ENCODE data around the gene CSTB. TPM values are rescaled to one million over a fixed set of nuclear protein-coding genes. Genes with fewer than 3 reads are reported as not detected.
A peak's percentile ranks its signal among the peaks of the same experiment; 100 is the strongest.

The CSTB gene
- total RNA-seq, 1 donor from 2014 or later: 7.1 TPM

- H3K27ac Mint-ChIP-seq: peak overlapping the region; percentile 67
Measured at GRCh38 chr21:43786300-43786806, 10.2 kb upstream of the CSTB start.

GRCh38 chr21:43785134-43785533 lies 9.0 kb upstream of the CSTB start:
- Histone ChIP-seq H3K4me3 (no peak overlapping the region), H3K79me2 (ENCODE audit: low read depth) (peaks cover 8% of the 10 kb centered on the region), H3K27me3 (no peaks in the 10 kb centered on the region), H2AFZ (replicated peaks) (no peak overlapping the region), H3K27ac (no peak overlapping the region), H4K20me1 (ENCODE audit: low read depth) (peaks cover 4% of the 10 kb centered on the region), H3K36me3 (no peaks in the 10 kb centered on the region), H3K9ac (no peak overlapping the region), H3K4me2 (no peak overlapping the region), H3K4me1 (peaks cover 1% of the 10 kb centered on the region), H3F3A (ENCODE audit: low read depth) (no peaks in the 10 kb centered on the region), H3K9me3 (ENCODE audit: low read depth) (no peaks in the 10 kb centered on the region)
- no peak overlapping the region for H3K27ac Mint-ChIP-seq
- peaks cover 3% of the 10 kb centered on the region for H3K4me1 Mint-ChIP-seq
- no peak overlapping the region for H3K4me3 Mint-ChIP-seq
- peaks cover 4% of the 10 kb centered on the region for H3K9me3 Mint-ChIP-seq
- H3K27me3 Mint-ChIP-seq (ENCODE audit: insufficient read depth, low read depth): peaks cover 8% of the 10 kb centered on the region
- peaks cover 2% of the 10 kb centered on the region for H3K36me3 Mint-ChIP-seq
- DNase-seq (ENCODE audit: low spot score): no peak
- TF ChIP-seq CTCF (IDR thresholded peaks at IDR 0.05): no peak
- no peak for TF ChIP-seq EZH2 (IDR thresholded peaks at IDR 0.05)
- no peak for TF ChIP-seq EZH2phosphoT487 (IDR thresholded peaks at IDR 0.05)

More at GRCh38 chr21:43786300-43786806, 10.2 kb upstream of the CSTB start:
- peaks cover 6% of the 10 kb centered on the region for H4K20me1 ChIP-seq (ENCODE audit: low read depth)
- Mint-ChIP-seq H3K36me3 (peaks cover 2% of the 10 kb centered on the region), H3K9me3 (peaks cover 4% of the 10 kb centered on the region), H3K4me3 (peak overlapping the region; percentile 58), H3K27me3 (ENCODE audit: insufficient read depth, low read depth) (peaks cover 8% of the 10 kb centered on the region), H3K4me1 (peaks cover 12% of the 10 kb centered on the region)
- no peaks in the 10 kb centered on the region for H3K36me3 ChIP-seq
- no peak overlapping the region for H3K27ac ChIP-seq
- H3K4me1 ChIP-seq: peaks cover 9% of the 10 kb centered on the region
- no peak overlapping the region for H3K4me2 ChIP-seq
- H3K4me3 ChIP-seq: no peak overlapping the region
- H3K79me2 ChIP-seq (ENCODE audit: low read depth): peaks cover 20% of the 10 kb centered on the region
- no peak overlapping the region for H2AFZ ChIP-seq (replicated peaks)
- DNase-seq (ENCODE audit: low spot score): no peak
- H3K9ac ChIP-seq: no peak overlapping the region
- H3K27me3 ChIP-seq: no peaks in the 10 kb centered on the region
- H3K9me3 ChIP-seq (ENCODE audit: low read depth): no peaks in the 10 kb centered on the region
- TF ChIP-seq EZH2 (IDR thresholded peaks at IDR 0.05): no peak
- no peak for TF ChIP-seq EZH2phosphoT487 (IDR thresholded peaks at IDR 0.05)
- TF ChIP-seq CTCF (IDR thresholded peaks at IDR 0.05): no peak
- H3F3A ChIP-seq (ENCODE audit: low read depth): no peaks in the 10 kb centered on the region

GRCh38 chr21:43783098-43783700 lies 7.1 kb upstream of the CSTB start:
- no peak overlapping the region for H3K9ac ChIP-seq
- peaks cover 6% of the 10 kb centered on the region for H3K4me1 ChIP-seq
- peaks cover 4% of the 10 kb centered on the region for H3K9me3 Mint-ChIP-seq
- peak overlapping the region; percentile 28 for H3K4me3 Mint-ChIP-seq
- H3K4me2 ChIP-seq: no peak overlapping the region
- peaks cover 8% of the 10 kb centered on the region for H3K27me3 Mint-ChIP-seq (ENCODE audit: insufficient read depth, low read depth)
- H3F3A ChIP-seq (ENCODE audit: low read depth): peaks cover 9% of the 10 kb centered on the region
- no peak overlapping the region for H3K27ac Mint-ChIP-seq
- H3K36me3 Mint-ChIP-seq: no peaks in the 10 kb centered on the region
- H3K9me3 ChIP-seq (ENCODE audit: low read depth): no peaks in the 10 kb centered on the region
- DNase-seq (ENCODE audit: low spot score): no peak
- no peaks in the 10 kb centered on the region for H3K27me3 ChIP-seq
- H3K79me2 ChIP-seq (ENCODE audit: low read depth): no peaks in the 10 kb centered on the region
- no peak for TF ChIP-seq EZH2phosphoT487 (IDR thresholded peaks at IDR 0.05)
- no peak for TF ChIP-seq CTCF (IDR thresholded peaks at IDR 0.05)
- TF ChIP-seq EZH2 (IDR thresholded peaks at IDR 0.05): no peak
- H3K4me3 ChIP-seq: no peak overlapping the region
- H4K20me1 ChIP-seq (ENCODE audit: low read depth): no peaks in the 10 kb centered on the region
- H3K36me3 ChIP-seq: no peaks in the 10 kb centered on the region
- H3K27ac ChIP-seq: no peak overlapping the region
- H2AFZ ChIP-seq (replicated peaks): no peak overlapping the region
- peaks cover 8% of the 10 kb centered on the region for H3K4me1 Mint-ChIP-seq
